Parathyroid adenoma (tissue), 2 donors: ENCODE results near the gene TAP2.

Experiments
- H2AFZ ChIP-seq: fragments of 300-600 bp; sonication (generic); one replicate; pipeline ENCODE4 v1.7.0; 2017; ENCODE audit warnings: antibody characterized with exemption, mild to moderate bottlenecking
- H3K27ac ChIP-seq: fragments of 300-600 bp; sonication (generic); one replicate; pipeline ENCODE4 v1.7.0; 2017
- H3K27me3 ChIP-seq: fragments of 300-600 bp; sonication (generic); one replicate; pipeline ENCODE4 v1.7.0; 2017; ENCODE audit warnings: low read length; ENCODE audit not compliant: control insufficient read depth, insufficient read depth
- H3K36me3 ChIP-seq: fragments of 300-600 bp; sonication (generic); one replicate; pipeline ENCODE4 v1.7.0; 2017; ENCODE audit warnings: low read length; ENCODE audit not compliant: control insufficient read depth, insufficient read depth
- H3K4me1 ChIP-seq: fragments of 300-600 bp; sonication (generic); one replicate; pipeline ENCODE4 v1.7.0; 2017; ENCODE audit warnings: control low read depth
- H3K4me2 ChIP-seq: fragments of 300-600 bp; sonication (generic); one replicate; pipeline ENCODE4 v1.7.0; 2017; ENCODE audit warnings: low read length
- H3K4me3 ChIP-seq: fragments of 300-600 bp; sonication (generic); one replicate; pipeline ENCODE4 v1.7.0; 2017; ENCODE audit warnings: low read depth, low read length
- H3K79me2 ChIP-seq: fragments of 300-600 bp; sonication (generic); one replicate; pipeline ENCODE4 v1.7.0; 2017; ENCODE audit warnings: control low read depth
- H3K9ac ChIP-seq: fragments of 300-600 bp; sonication (generic); one replicate; pipeline ENCODE4 v1.7.0; 2017; ENCODE audit warnings: mild to moderate bottlenecking
- H3K9me3 ChIP-seq: fragments of 300-600 bp; sonication (generic); one replicate; pipeline ENCODE4 v1.7.0; 2017; ENCODE audit warnings: low read length; ENCODE audit not compliant: control insufficient read depth
- CTCF ChIP-seq: fragments of 300-600 bp; sonication (generic); IDR thresholded peaks from one replicate; pipeline ENCODE4 v1.7.0; 2017; ENCODE audit warnings: antibody characterized with exemption, mild to moderate bottlenecking
- donor health status: primary hyperparathyroidism.

The TAP2 gene

DNA sequence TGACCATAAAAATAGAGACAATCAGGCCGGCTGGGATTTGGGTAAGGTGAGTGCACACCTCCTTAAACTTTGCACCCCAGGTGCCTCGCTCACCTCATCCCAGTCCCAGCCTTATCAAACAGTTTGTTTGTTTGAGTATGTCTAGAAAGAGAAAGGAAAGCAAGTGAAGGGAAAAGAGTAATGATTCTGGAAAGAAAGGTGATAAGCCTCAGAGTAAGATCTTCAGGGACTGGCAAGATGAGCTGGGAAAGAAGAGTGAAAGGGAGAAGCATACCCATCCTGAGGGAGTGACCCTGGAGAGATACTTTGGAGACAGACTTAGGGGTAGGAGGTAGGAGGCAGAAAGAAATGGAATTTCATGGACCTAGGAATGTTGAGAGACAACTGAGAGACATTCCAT is 1.7 kb downstream of the TAP2 start:
- H3K27ac ChIP-seq: no peak overlapping the region
- no peak for TF ChIP-seq CTCF
- no peak overlapping the region for H2AFZ ChIP-seq
- no peak overlapping the region for H3K4me2 ChIP-seq
- H3K27me3 ChIP-seq: no peaks in the 10 kb centered on the region
- no peaks in the 10 kb centered on the region for H3K36me3 ChIP-seq
- H3K4me3 ChIP-seq: no peak overlapping the region
- H3K4me1 ChIP-seq: no peaks in the 10 kb centered on the region
- H3K9me3 ChIP-seq: no peaks in the 10 kb centered on the region
- no peaks in the 10 kb centered on the region for H3K79me2 ChIP-seq
- H3K9ac ChIP-seq: no peak overlapping the region

- H2AFZ ChIP-seq: no peak overlapping the region
- no peaks in the 10 kb centered on the region for H3K27me3 ChIP-seq
- H3K9me3 ChIP-seq: no peaks in the 10 kb centered on the region
- no peaks in the 10 kb centered on the region for H3K36me3 ChIP-seq
- TF ChIP-seq CTCF: no peak
- no peak overlapping the region for H3K27ac ChIP-seq
- no peak overlapping the region for H3K9ac ChIP-seq
- H3K4me1 ChIP-seq: peaks cover 3% of the 10 kb centered on the region
- no peaks in the 10 kb centered on the region for H3K79me2 ChIP-seq
- no peak overlapping the region for H3K4me2 ChIP-seq
- no peak overlapping the region for H3K4me3 ChIP-seq
Observed at GRCh38 chr6:32835167-32835893, 3.2 kb downstream of the TAP2 start.

DNA sequence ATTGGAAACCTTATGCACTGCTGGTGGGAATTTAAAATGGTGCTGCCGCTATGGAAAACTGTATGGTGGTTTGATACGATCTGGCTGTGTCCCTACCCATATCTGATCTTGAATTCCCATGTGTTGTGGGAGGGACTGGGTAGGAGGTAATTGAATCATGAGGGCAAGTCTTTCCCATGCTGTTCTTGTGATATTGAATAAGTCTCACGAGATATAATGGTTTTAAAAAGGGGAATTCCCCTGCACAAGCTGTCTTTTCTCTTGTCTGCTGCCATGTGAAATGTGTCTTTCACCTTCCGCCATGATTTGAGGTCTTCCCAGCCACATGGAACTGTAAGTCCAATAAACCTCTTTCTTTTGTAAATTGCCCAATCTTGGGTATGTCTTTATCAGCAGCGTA is 4.9 kb downstream of the TAP2 start:
- Histone ChIP-seq H3K27ac (no peak overlapping the region), H3K36me3 (no peaks in the 10 kb centered on the region), H3K79me2 (no peaks in the 10 kb centered on the region), H2AFZ (no peak overlapping the region), H3K4me1 (peaks cover 3% of the 10 kb centered on the region), H3K27me3 (no peaks in the 10 kb centered on the region), H3K9ac (no peak overlapping the region), H3K9me3 (no peaks in the 10 kb centered on the region), H3K4me2 (no peak overlapping the region), H3K4me3 (no peak overlapping the region)
- TF ChIP-seq CTCF: no peak

GRCh38 chr6:32832535-32832934 is 6.0 kb downstream of the TAP2 start:
- H2AFZ ChIP-seq: no peak overlapping the region
- H3K4me3 ChIP-seq: no peak overlapping the region
- TF ChIP-seq CTCF: no peak
- H3K27ac ChIP-seq: no peak overlapping the region
- peaks cover 3% of the 10 kb centered on the region for H3K4me1 ChIP-seq
- no peaks in the 10 kb centered on the region for H3K36me3 ChIP-seq
- H3K27me3 ChIP-seq: no peaks in the 10 kb centered on the region
- no peaks in the 10 kb centered on the region for H3K9me3 ChIP-seq
- H3K9ac ChIP-seq: no peak overlapping the region
- H3K4me2 ChIP-seq: no peak overlapping the region
- no peaks in the 10 kb centered on the region for H3K79me2 ChIP-seq

DNA sequence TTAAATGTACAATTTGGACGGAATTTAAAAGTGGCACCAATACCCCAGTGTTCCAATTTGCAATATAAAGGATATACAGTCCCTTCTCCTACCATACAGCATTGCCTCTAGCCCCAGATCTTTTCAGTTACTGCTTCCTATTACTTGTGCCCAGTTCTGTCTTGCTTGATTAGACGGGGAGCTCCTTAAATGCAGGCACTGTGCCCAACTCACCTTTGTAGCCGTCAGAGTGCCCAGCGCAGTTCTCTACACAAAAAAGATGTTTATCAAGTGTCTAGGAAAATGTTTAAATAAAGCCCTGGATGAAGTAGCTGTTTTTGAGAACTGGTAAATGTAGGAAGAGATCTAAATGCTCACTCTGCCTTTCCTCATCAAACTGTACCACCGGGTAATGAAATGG is 7.6 kb downstream of the TAP2 start:
- Histone ChIP-seq H3K4me1 (peaks cover 3% of the 10 kb centered on the region), H3K79me2 (no peaks in the 10 kb centered on the region), H3K9me3 (no peaks in the 10 kb centered on the region), H2AFZ (no peak overlapping the region), H3K36me3 (no peaks in the 10 kb centered on the region), H3K4me3 (no peak overlapping the region), H3K27ac (no peak overlapping the region), H3K4me2 (peak overlapping the region; percentile 5), H3K27me3 (no peaks in the 10 kb centered on the region), H3K9ac (no peak overlapping the region)
- TF ChIP-seq CTCF: no peak
